Stomach (tissue), 9 donors: ENCODE data around the gene SENP6. TPM values are rescaled to one million over a fixed set of nuclear protein-coding genes. Genes with fewer than 3 reads are reported as not detected.

Experiments used
- DNase-seq, 2 donors: peaks; one replicate each; pipeline versions ENCODE4 v3.0.0 to v3.0.0-alpha.2; 2013 to 2019
- H3K27ac ChIP-seq, 5 donors: fragments of 200-600 bp in 4 of 5; sonication (generic) in 4 of 5; one replicate each; pipeline ENCODE4 v1.5.1; 2013 to 2019; ENCODE audit warnings: mild to moderate bottlenecking in 1 of 5, moderate library complexity in 1 of 5
- H3K27me3 ChIP-seq, 3 donors: fragments of 200-600 bp; sonication (generic); one replicate each; pipeline ENCODE4 v1.5.1; 2017 to 2019; ENCODE audit warnings: mixed run types in 1 of 3
- H3K36me3 ChIP-seq, 4 donors: fragments of 200-600 bp; sonication (generic); 1 replicate in 3 of 4; 2 replicates in 1 of 4; pipeline ENCODE4 v1.5.1; 2016 to 2019
- H3K4me1 ChIP-seq, 4 donors: fragments of 200-600 bp; sonication (generic); one replicate each; pipeline ENCODE4 v1.5.1; 2016 to 2019
- H3K4me3 ChIP-seq, 4 donors: fragments of 200-600 bp; sonication (generic) in 3 of 4; one replicate each; pipeline ENCODE4 v1.5.1; 2016 to 2019; ENCODE audit warnings: mild to moderate bottlenecking in 1 of 4
- H3K9me3 ChIP-seq, 4 donors: fragments of 200-600 bp; sonication (generic); one replicate each; pipeline ENCODE4 v1.5.1; 2016 to 2019
- CTCF ChIP-seq, 7 experiments: fragments of 450-650 bp in 4 of 7; fragments of 200-600 bp in 3 of 7; sonication (generic) in 3 of 7; IDR thresholded peaks; one replicate each; pipeline ENCODE4 v1.5.1; 2016 to 2019; ENCODE audit warnings: antibody characterized with exemption in 7 of 7, control low read depth in 2 of 7, mild to moderate bottlenecking in 1 of 7
- EP300 ChIP-seq: sonication (generic); formaldehyde crosslinking; IDR thresholded peaks from one replicate; pipeline ENCODE4 v1.6.1; 2017; ENCODE audit warnings: antibody characterized with exemption
- POLR2A ChIP-seq, 4 donors: fragments of 450-650 bp; IDR thresholded peaks; one replicate each; pipeline ENCODE4 v1.6.1; 2016; ENCODE audit warnings: antibody characterized with exemption in 4 of 4, control low read depth in 2 of 4, mild to moderate bottlenecking in 1 of 4, moderate library complexity in 1 of 4
- POLR2AphosphoS5 ChIP-seq, 3 donors: sonication (generic); formaldehyde crosslinking; IDR thresholded peaks; one replicate each; pipeline ENCODE4 v1.6.1; 2016; ENCODE audit warnings: antibody characterized with exemption in 3 of 3
- WGBS, 5 donors: extraction: QIAGEN DNeasy Blood & Tissue Kit in 3 of 5; methylation state at CpG; one replicate each; pipeline versions ENCODE4 v1.1.5 to v1.1.7; 2013 to 2018; 5-methylcytosine and 5-hydroxymethylcytosine counted together
- intact Hi-C: fragments of 100-400 bp; cut with DNase I; formaldehyde crosslinking; loops from one replicate; pipeline ENCODE4 v1.15.1; 2023; ENCODE audit warnings: low total_unique reads
- polyA plus RNA-seq, 3 donors: library from polyadenylated mRNA; stranded (reverse); fragments of 200-250 nt; gene quantifications; one replicate each; pipeline ENCODE4 v1.2.3, GENCODE V29; 2013
- total RNA-seq, 5 donors: library from RNA; depleted of rRNA; stranded (reverse); fragments of >200 nt; gene quantifications; one replicate each; pipeline versions ENCODE4 v1.1.0 to v1.2.3, GENCODE V29; 2014 to 2016
- donor health status: healthy with polysubstance abuse.
- donor health status: Bipolar disorder and iron deficiency.
- donor health status: healthy.

SENP6 gene
- total and polyA plus RNA-seq, 8 donors: 17.7 to 251 (median 103) TPM

- 89 to 94% (median 91%) methylated on average over 5 of the region's 5 CpGs for WGBS, 5 donors
- Histone ChIP-seq H3K27ac (no peak overlapping the region), H3K27me3 (no peaks in the 10 kb centered on the region), H3K4me1 (peaks cover 15 to 50% (median 36%) of the 10 kb centered on the region in 4 donors), H3K36me3 (no peaks in the 10 kb centered on the region), H3K9me3 (no peaks in the 10 kb centered on the region), H3K4me3 (no peak overlapping the region)
- intact Hi-C loops: no loop called here
- DNase-seq: no peak
- TF ChIP-seq POLR2AphosphoS5 (IDR thresholded peaks at IDR 0.05): no peak
- TF ChIP-seq CTCF (IDR thresholded peaks at IDR 0.05): no peak
- no peak for TF ChIP-seq POLR2A (IDR thresholded peaks at IDR 0.05)
- no peak for TF ChIP-seq EP300
Observed at GRCh38 chr6:75755704-75756103, 154.0 kb downstream of the SENP6 start.

GRCh38 chr6:75757295-75757694, 155.6 kb downstream of the SENP6 start:
- Histone ChIP-seq H3K4me3 (no peak overlapping the region), H3K27ac (no peak overlapping the region), H3K27me3 (no peaks in the 10 kb centered on the region), H3K9me3 (no peaks in the 10 kb centered on the region), H3K36me3 (no peaks in the 10 kb centered on the region), H3K4me1 (peaks cover 7 to 42% (median 27%) of the 10 kb centered on the region in 4 donors)
- intact Hi-C loops: no loop called here
- DNase-seq: no peak
- TF ChIP-seq CTCF (IDR thresholded peaks at IDR 0.05) (no peak), POLR2AphosphoS5 (IDR thresholded peaks at IDR 0.05) (no peak)
- WGBS, 5 donors: 68 to 97% (median 90%) methylated on average over 3 of the region's 3 CpGs

DNA sequence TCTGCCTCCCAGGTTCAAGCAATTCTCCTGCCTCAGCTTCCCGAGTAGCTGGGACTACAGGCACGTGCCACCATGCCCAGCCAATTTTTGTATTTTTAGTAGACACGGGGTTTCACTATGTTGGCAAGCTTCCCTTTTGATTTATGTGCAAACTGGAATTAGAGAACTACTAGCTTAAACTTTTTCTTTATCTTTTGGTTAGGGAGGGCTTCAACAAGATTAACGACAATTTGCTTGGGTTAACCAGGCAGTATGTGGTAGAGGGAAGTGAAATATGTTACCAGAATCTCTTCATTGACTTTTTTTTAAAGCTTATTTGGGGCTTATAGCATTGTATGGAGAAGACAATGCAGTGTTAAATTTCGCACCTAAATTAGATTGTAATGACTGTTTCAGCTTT, 156.4 kb downstream of the SENP6 start:
- no peaks in the 10 kb centered on the region for H3K36me3 ChIP-seq
- no peaks in the 10 kb centered on the region for H3K27me3 ChIP-seq
- WGBS, 5 donors: 56 to 77% (median 70%) methylated on average over 5 of the region's 5 CpGs
- intact Hi-C loops: no loop called here
- TF ChIP-seq POLR2AphosphoS5 (IDR thresholded peaks at IDR 0.05): no peak
- no peak for TF ChIP-seq EP300
- TF ChIP-seq POLR2A (IDR thresholded peaks at IDR 0.05): no peak
- no peak for TF ChIP-seq CTCF (IDR thresholded peaks at IDR 0.05)
- no peak overlapping the region for H3K4me3 ChIP-seq
- peaks cover 7 to 35% (median 23%) of the 10 kb centered on the region in 4 donors for H3K4me1 ChIP-seq
- no peaks in the 10 kb centered on the region for H3K9me3 ChIP-seq
- H3K27ac ChIP-seq: no peak overlapping the region
- DNase-seq: no peak

- DNase-seq: peak in 1 of 2 donors; percentile 9
- intact Hi-C loops: no loop called here
- Histone ChIP-seq H3K4me1 (peaks cover 7 to 28% (median 16%) of the 10 kb centered on the region in 4 donors), H3K4me3 (no peak overlapping the region), H3K9me3 (no peaks in the 10 kb centered on the region), H3K27me3 (no peaks in the 10 kb centered on the region), H3K27ac (no peak overlapping the region), H3K36me3 (peaks cover 0 to 2% (median 0%) of the 10 kb centered on the region in 4 donors)
- 26 to 56% (median 42%) methylated on average over 5 of the region's 5 CpGs for WGBS, 5 donors
- TF ChIP-seq POLR2AphosphoS5 (IDR thresholded peaks at IDR 0.05) (no peak), CTCF (IDR thresholded peaks at IDR 0.05) (no peak), POLR2A (IDR thresholded peaks at IDR 0.05) (no peak), EP300 (no peak)
Observed at GRCh38 chr6:75759207-75759606, 157.5 kb downstream of the SENP6 start.
